GM23248 (cell line): ENCODE measurements around the gene SLC12A7. TPM values are rescaled to one million over a fixed set of nuclear protein-coding genes. Genes with fewer than 3 reads are reported as not detected.

Source experiments
- DNase-seq: peaks from one replicate; pipeline ENCODE4 v3.0.0-alpha.2; 2015
- H2AFZ ChIP-seq: fragments of 200-600 bp; sonication (generic); 2 replicates; pipeline ENCODE4 v1.6.1; 2016; ENCODE audit warnings: antibody characterized with exemption
- H3F3A ChIP-seq: fragments of 200-600 bp; sonication (generic); 2 replicates; pipeline ENCODE4 v1.6.1; 2016; ENCODE audit warnings: mild to moderate bottlenecking, antibody characterized with exemption, mixed run types; ENCODE audit not compliant: insufficient read depth
- H3K27ac ChIP-seq: fragments of 200-600 bp; sonication (generic); 2 replicates; pipeline ENCODE4 v1.5.1; 2016; ENCODE audit warnings: mild to moderate bottlenecking
- H3K27me3 ChIP-seq: fragments of 200-600 bp; sonication (generic); replicated peaks from 2 replicates; pipeline ENCODE4 v1.6.1; 2016; ENCODE audit warnings: mild to moderate bottlenecking; ENCODE audit not compliant: insufficient read depth
- H3K36me3 ChIP-seq: fragments of 200-600 bp; sonication (generic); 2 replicates; pipeline ENCODE4 v1.6.1; 2016; ENCODE audit warnings: low read depth, mild to moderate bottlenecking
- H3K4me1 ChIP-seq: fragments of 200-600 bp; sonication (generic); 2 replicates; pipeline ENCODE4 v1.6.1; 2016; ENCODE audit warnings: mild to moderate bottlenecking; ENCODE audit not compliant: insufficient read depth
- H3K4me2 ChIP-seq: fragments of 200-600 bp; sonication (generic); one replicate; pipeline ENCODE4 v1.6.1; 2016; ENCODE audit warnings: mild to moderate bottlenecking; ENCODE audit not compliant: unreplicated experiment
- H3K4me3 ChIP-seq: fragments of 200-600 bp; sonication (generic); 2 replicates; pipeline ENCODE4 v1.5.1; 2016; ENCODE audit warnings: mild to moderate bottlenecking
- H3K79me2 ChIP-seq: fragments of 200-600 bp; sonication (generic); 2 replicates; pipeline ENCODE4 v1.6.1; 2016; ENCODE audit warnings: mild to moderate bottlenecking; ENCODE audit not compliant: insufficient read depth
- H3K9ac ChIP-seq: fragments of 200-600 bp; sonication (generic); 2 replicates; pipeline ENCODE4 v1.6.1; 2016; ENCODE audit warnings: mild to moderate bottlenecking
- H3K9me2 ChIP-seq: fragments of 200-600 bp; sonication (generic); 2 replicates; pipeline ENCODE4 v1.6.1; 2016; ENCODE audit warnings: mixed run types, mild to moderate bottlenecking, moderate library complexity; ENCODE audit not compliant: insufficient read depth
- H3K9me3 ChIP-seq: fragments of 200-600 bp; sonication (generic); one replicate; pipeline ENCODE4 v1.6.1; 2017; ENCODE audit warnings: low read depth
- H4K20me1 ChIP-seq: fragments of 200-600 bp; sonication (generic); 2 replicates; pipeline ENCODE4 v1.6.0; 2016; ENCODE audit not compliant: insufficient read depth
- EZH2 ChIP-seq: fragments of 200-600 bp; sonication (generic); IDR thresholded peaks from 2 replicates; pipeline ENCODE4 v1.6.1; 2018; ENCODE audit warnings: antibody characterized with exemption, mild to moderate bottlenecking; ENCODE audit not compliant: insufficient read depth, poor library complexity, severe bottlenecking
- EZH2phosphoT487 ChIP-seq: fragments of 200-600 bp; sonication (generic); IDR thresholded peaks from 2 replicates; pipeline ENCODE4 v1.6.1; 2018; ENCODE audit warnings: antibody characterized with exemption, moderate library complexity, mild to moderate bottlenecking, low read depth; ENCODE audit not compliant: insufficient read depth
- WGBS, 2 experiments: methylation state at CpG; one replicate each; pipeline ENCODE4 v1.1.6; 2015 to 2017; ENCODE audit warnings: low lambda C conversion rate in 2 of 2, low coverage in 1 of 2; ENCODE audit errors: missing lambda C conversion rate in 2 of 2; 5-methylcytosine and 5-hydroxymethylcytosine counted together
- in situ Hi-C: fragments of 300-500 bp; cut with MboI; formaldehyde crosslinking; loops from 2 replicates; pipeline ENCODE4 v1.15.0; 2020
- polyA plus RNA-seq: library from polyadenylated mRNA; unstranded; fragments of >200 nt; fragmentation: Nextera tagmentation; extraction: Ambion mirVana; gene quantifications from 2 replicates; pipeline ENCODE4 v1.2.1, GENCODE V29; 2016
- total RNA-seq: library from RNA; depleted of rRNA; stranded (reverse); fragments of >200 nt; shearing (Covaris generic); gene quantifications from 2 replicates; pipeline ENCODE4 v1.2.3, GENCODE V29; 2014

Gene SLC12A7
- total and polyA plus RNA-seq, 2 experiments from 2014 or later = 0.75 to 1.9 TPM

DNA sequence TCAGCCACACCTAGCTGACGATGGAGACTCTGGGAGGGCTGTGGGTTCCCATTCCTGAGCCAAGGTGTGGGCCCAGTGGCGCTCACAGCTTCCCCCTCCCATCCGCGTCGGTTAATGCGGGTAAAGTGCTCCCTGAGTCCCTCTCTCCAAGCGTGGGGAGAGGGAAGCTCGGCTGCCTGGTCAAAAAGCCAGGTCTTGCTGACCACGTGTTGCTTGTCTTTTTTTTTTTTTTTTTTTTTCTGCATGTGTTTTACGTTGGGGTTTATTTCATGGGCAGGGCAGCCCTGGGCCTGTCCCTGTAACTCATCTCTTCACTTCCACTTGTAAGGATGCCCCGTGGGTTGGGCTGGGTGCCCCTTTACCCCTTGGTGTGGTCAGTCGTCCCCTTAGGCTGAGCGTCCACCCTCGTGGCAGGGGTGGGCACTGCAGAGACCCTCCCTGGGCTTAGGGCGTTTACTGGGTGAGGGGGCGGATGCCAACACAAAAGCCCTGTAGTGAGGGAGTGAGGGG, 91.4 kb downstream of the SLC12A7 start:
- H2AFZ ChIP-seq = no peak overlapping the region
- H3K36me3 ChIP-seq = no peaks in the 10 kb centered on the region
- no peak for DNase-seq
- H3K27me3 ChIP-seq = 0 out of 2 replicates have a peak, but pooled peaks cover 3% of the 10 kb centered on the region
- WGBS, 2 experiments = 72 to 74% methylated on average over 16 of the region's 16 CpGs
- TF ChIP-seq EZH2phosphoT487 (no peak), EZH2 (no peak)
- no peak overlapping the region for H3K27ac ChIP-seq
- H3K9me3 ChIP-seq = no peaks in the 10 kb centered on the region
- no peak overlapping the region for H3K9ac ChIP-seq
- H3K4me2 ChIP-seq = no peak overlapping the region
- H3F3A ChIP-seq = no peaks in the 10 kb centered on the region
- no peaks in the 10 kb centered on the region for H4K20me1 ChIP-seq
- H3K4me3 ChIP-seq = no peak overlapping the region
- no peaks in the 10 kb centered on the region for H3K79me2 ChIP-seq
- no peaks in the 10 kb centered on the region for H3K9me2 ChIP-seq
- no peaks in the 10 kb centered on the region for H3K4me1 ChIP-seq
- in situ Hi-C loops = no loop called here

GRCh38 chr5:1019001-1019905, 92.6 kb downstream of the SLC12A7 start:
- H3K9me3 ChIP-seq = no peaks in the 10 kb centered on the region
- H3K9ac ChIP-seq = no peak overlapping the region
- H3K79me2 ChIP-seq = no peaks in the 10 kb centered on the region
- no peaks in the 10 kb centered on the region for H3K9me2 ChIP-seq
- no peak overlapping the region for H3K4me3 ChIP-seq
- DNase-seq = no peak
- H3K4me2 ChIP-seq = no peak overlapping the region
- in situ Hi-C loops = no loop called here
- no peak overlapping the region for H3K27ac ChIP-seq
- no peaks in the 10 kb centered on the region for H3K4me1 ChIP-seq
- H4K20me1 ChIP-seq = no peaks in the 10 kb centered on the region
- no peak for TF ChIP-seq EZH2
- TF ChIP-seq EZH2phosphoT487 = no peak
- no peaks in the 10 kb centered on the region for H3K36me3 ChIP-seq
- 72 to 75% methylated on average over 37 of the region's 37 CpGs for WGBS, 2 experiments
- H3K27me3 ChIP-seq = 0 out of 2 replicates have a peak, but pooled peaks cover 3% of the 10 kb centered on the region
- no peaks in the 10 kb centered on the region for H3F3A ChIP-seq
- no peak overlapping the region for H2AFZ ChIP-seq

GRCh38 chr5:1018596-1018995, 93.3 kb downstream of the SLC12A7 start:
- H3K36me3 ChIP-seq = no peaks in the 10 kb centered on the region
- H3F3A ChIP-seq = no peaks in the 10 kb centered on the region
- no peaks in the 10 kb centered on the region for H3K9me3 ChIP-seq
- no peaks in the 10 kb centered on the region for H3K4me1 ChIP-seq
- no peak overlapping the region for H3K9ac ChIP-seq
- TF ChIP-seq EZH2phosphoT487 (no peak), EZH2 (no peak)
- no peak for DNase-seq
- no peaks in the 10 kb centered on the region for H3K79me2 ChIP-seq
- 0 out of 2 replicates have a peak, but pooled peaks cover 3% of the 10 kb centered on the region for H3K27me3 ChIP-seq
- no peak overlapping the region for H3K27ac ChIP-seq
- H2AFZ ChIP-seq = no peak overlapping the region
- no peaks in the 10 kb centered on the region for H4K20me1 ChIP-seq
- in situ Hi-C loops = no loop called here
- no peak overlapping the region for H3K4me3 ChIP-seq
- H3K4me2 ChIP-seq = no peak overlapping the region
- H3K9me2 ChIP-seq = no peaks in the 10 kb centered on the region
- 63 to 83% methylated on average over 8 to 9 of the region's 9 CpGs for WGBS, 2 experiments

DNA sequence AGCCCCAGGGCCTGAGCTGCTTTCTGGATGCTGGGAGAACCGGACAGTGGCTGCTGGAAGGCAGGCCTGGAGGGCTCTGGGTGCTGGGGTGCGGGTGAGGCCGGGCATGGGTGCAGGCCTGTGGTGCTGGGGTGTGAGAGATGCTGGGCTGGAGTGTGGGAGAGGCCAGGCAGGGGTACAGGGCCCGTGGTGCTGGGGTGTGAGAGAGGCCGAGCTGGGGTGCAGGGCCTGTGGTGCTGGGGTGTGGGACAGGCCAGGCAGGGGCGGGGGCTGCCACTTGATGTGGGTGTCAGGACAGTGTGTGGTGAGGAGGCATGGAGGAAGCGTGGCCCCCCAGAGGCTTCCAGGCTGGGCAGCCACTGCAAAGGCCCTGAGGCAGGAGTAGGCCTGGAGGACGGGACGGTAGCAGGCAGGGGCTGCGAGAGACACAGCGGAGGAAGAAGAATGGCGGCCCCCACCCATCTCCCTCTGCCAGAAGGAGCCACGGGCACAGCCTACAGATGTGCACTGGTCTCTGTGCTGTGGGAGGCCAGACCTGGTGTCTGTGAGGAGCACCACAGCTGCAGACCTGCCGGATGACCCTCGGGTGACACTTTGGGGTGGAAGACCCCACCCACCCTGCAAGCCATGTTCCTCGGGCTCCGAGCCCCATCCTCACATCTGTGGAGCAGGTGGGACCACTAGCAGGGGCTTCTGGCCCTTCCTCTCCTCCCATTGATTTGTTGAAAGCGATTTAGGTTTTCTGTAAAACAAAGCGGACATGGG, 94.0 kb downstream of the SLC12A7 start:
- no peak overlapping the region for H3K9ac ChIP-seq
- 0 out of 2 replicates have a peak, but pooled peaks cover 3% of the 10 kb centered on the region for H3K27me3 ChIP-seq
- H4K20me1 ChIP-seq = no peaks in the 10 kb centered on the region
- H3K4me1 ChIP-seq = no peaks in the 10 kb centered on the region
- no peaks in the 10 kb centered on the region for H3F3A ChIP-seq
- no peak for DNase-seq
- WGBS, 2 experiments = 66 to 67% methylated on average over 13 to 19 of the region's 19 CpGs
- no peaks in the 10 kb centered on the region for H3K79me2 ChIP-seq
- in situ Hi-C loops = no loop called here
- no peak overlapping the region for H3K27ac ChIP-seq
- no peaks in the 10 kb centered on the region for H3K9me2 ChIP-seq
- H3K4me3 ChIP-seq = no peak overlapping the region
- H3K9me3 ChIP-seq = no peaks in the 10 kb centered on the region
- no peak overlapping the region for H2AFZ ChIP-seq
- no peak for TF ChIP-seq EZH2phosphoT487
- no peak for TF ChIP-seq EZH2
- no peaks in the 10 kb centered on the region for H3K36me3 ChIP-seq
- no peak overlapping the region for H3K4me2 ChIP-seq
